HepG2 (cell line): ENCODE data around the gene GRAMD1A. TPM values are rescaled to one million over a fixed set of nuclear protein-coding genes. Genes with fewer than 3 reads are reported as not detected.

ENCODE experiments used
- AGO2 ChIP-seq: fragments of 200-400 bp; formaldehyde crosslinking; optimal IDR thresholded peaks from 2 replicates; pipeline ENCODE3; 2017; ENCODE audit warnings: mild to moderate bottlenecking, low read depth, low read length, moderate library complexity
- CCDC6 ChIP-seq: sonication (generic); formaldehyde crosslinking; IDR thresholded peaks from 2 replicates; pipeline ENCODE4 v1.8.1; 2022; ENCODE audit warnings: mild to moderate bottlenecking, missing genetic modification reagents, moderate library complexity
- FOXJ3 ChIP-seq: sonication (generic); formaldehyde crosslinking; IDR thresholded peaks from 2 replicates; pipeline ENCODE4 v1.4.0; 2020; ENCODE audit warnings: missing genetic modification reagents, mild to moderate bottlenecking, borderline replicate concordance
- GABPA ChIP-seq, 2 experiments: IDR thresholded peaks; 2 replicates each; pipeline ENCODE4 v1.6.1; 2011 to 2016; ENCODE audit warnings: low read depth in 2 of 2, low read length in 1 of 2, missing biosample characterization in 1 of 2, missing genetic modification characterization in 1 of 2
- HNRNPK ChIP-seq: fragments of 200-400 bp; formaldehyde crosslinking; IDR thresholded peaks from 2 replicates; pipeline ENCODE4 v1.6.1; 2018; ENCODE audit warnings: low read length, low read depth, moderate library complexity, mild to moderate bottlenecking; ENCODE audit not compliant: poor library complexity, severe bottlenecking
- PATZ1 ChIP-seq: sonication (generic); formaldehyde crosslinking; IDR thresholded peaks from 2 replicates; pipeline ENCODE4 v1.4.0; 2020; ENCODE audit warnings: missing genetic modification reagents
- RAD21 ChIP-seq: fragments of 450-650 bp; formaldehyde crosslinking; IDR thresholded peaks from 2 replicates; pipeline ENCODE4 v1.5.0; 2020; ENCODE audit warnings: mild to moderate bottlenecking
- RBFOX2 ChIP-seq: fragments of 200-400 bp; formaldehyde crosslinking; IDR thresholded peaks from 2 replicates; pipeline ENCODE4 v1.6.1; 2017; ENCODE audit warnings: low read depth, mild to moderate bottlenecking, low read length
- SAP130 ChIP-seq: IDR thresholded peaks from 2 replicates; pipeline ENCODE4 v1.6.1; 2016; ENCODE audit warnings: low read depth
- SUZ12 ChIP-seq: fragments of 150-350 bp; IDR thresholded peaks from 2 replicates; pipeline ENCODE4 v1.6.1; 2014; ENCODE audit warnings: low read depth, low read length
- ZFY ChIP-seq: sonication (generic); formaldehyde crosslinking; IDR thresholded peaks from 2 replicates; pipeline ENCODE4 v1.4.0; 2020; ENCODE audit warnings: missing genetic modification reagents
- ZGPAT ChIP-seq: IDR thresholded peaks from 2 replicates; pipeline ENCODE4 v1.6.1; 2016; ENCODE audit warnings: mild to moderate bottlenecking
- ZNF430 ChIP-seq: sonication (generic); formaldehyde crosslinking; IDR thresholded peaks from 2 replicates; pipeline ENCODE4 v1.9.0; 2021; ENCODE audit warnings: mild to moderate bottlenecking, missing genetic modification reagents
- ZNF605 ChIP-seq: sonication (generic); formaldehyde crosslinking; IDR thresholded peaks from 2 replicates; pipeline ENCODE4 v1.8.0; 2022; ENCODE audit warnings: mild to moderate bottlenecking, missing genetic modification reagents
- ZNF687 ChIP-seq: sonication (generic); formaldehyde crosslinking; IDR thresholded peaks from 2 replicates; pipeline ENCODE4 v1.5.1; 2020; ENCODE audit warnings: mild to moderate bottlenecking, missing genetic modification reagents, moderate library complexity
- ZNF709 ChIP-seq: sonication (generic); formaldehyde crosslinking; IDR thresholded peaks from 2 replicates; pipeline ENCODE4 v1.5.0; 2020; ENCODE audit warnings: mild to moderate bottlenecking, missing genetic modification reagents
- polyA plus RNA-seq, 8 experiments: library from polyadenylated mRNA; depleted of rRNA in 3 of 8; stranded (reverse) in 7 of 8; unstranded in 1 of 8; fragments of >200 nt; fragmentation: Illumina TruSeq in 4 of 8; extraction: Trizol in 4 of 8; gene quantifications; 2 replicates each; pipeline versions ENCODE4 v1.2.1 to v1.2.3, GENCODE V29; 2011 to 2016; ENCODE audit warnings: low read depth in 4 of 8, missing spikeins in 1 of 8, mixed read lengths in 1 of 8; ENCODE audit not compliant: insufficient read depth in 1 of 8
- total RNA-seq, 5 experiments: library from RNA; depleted of rRNA; stranded (reverse); fragments of >200 nt; fragmentation: Illumina TruSeq; extraction: Trizol; gene quantifications; 2 replicates each; pipeline ENCODE4 v1.2.3, GENCODE V29; 2016; ENCODE audit warnings: low read depth in 1 of 5

The GRAMD1A gene
- total and polyA plus RNA-seq, 2 of the 13 experiments (the other 11 are each of a cell fraction or from before 2014, with no cell fraction given): 14.7 to 181 TPM

GRCh38 chr19:35030257-35031071, 30.3 kb downstream of the GRAMD1A start, which contains the start of gene SCN1B (continued):
- peak; percentile 37; the same call in 1 of the 2 replicates for TF ChIP-seq ZNF687 (CRISPR knock-in tag)
- peak; percentile 8; the same call in 1 of the 2 replicates for TF ChIP-seq PATZ1 (CRISPR knock-in tag)
- TF ChIP-seq CCDC6 (CRISPR knock-in tag): no peak
- TF ChIP-seq ZNF709: no peak
- TF ChIP-seq SAP130 (CRISPR knock-in tag): 0 out of 2 replicates have a peak, but pooled peaks have one; percentile 30
- no peak for TF ChIP-seq FOXJ3 (CRISPR knock-in tag)
- TF ChIP-seq RAD21 (CRISPR knock-in tag): peak; percentile 13; the same call in 1 of the 2 replicates
- TF ChIP-seq HNRNPK: peak; percentile 55
- TF ChIP-seq SUZ12: no peak
- TF ChIP-seq ZNF430 (CRISPR knock-in tag): 0 out of 2 replicates have a peak, but pooled peaks have one; percentile 40
- TF ChIP-seq AGO2: peak; percentile 71
- peak; percentile 27; the same call in 1 of the 2 replicates for TF ChIP-seq ZFY (CRISPR knock-in tag)
- 0 out of 2 replicates have a peak, but pooled peaks have one; percentile 37 for TF ChIP-seq ZNF605 (CRISPR knock-in tag)
- peak; percentile 45; the same call in 1 of the 2 replicates for TF ChIP-seq RBFOX2
- TF ChIP-seq ZGPAT (CRISPR knock-in tag): 0 out of 2 replicates have a peak, but pooled peaks have one; percentile 1
- peak; percentile 61 for TF ChIP-seq GABPA (IDR thresholded peaks at IDR 0.05; ENCODE audit: low read depth, low read length)
- TF ChIP-seq GABPA (CRISPR knock-in tag; IDR thresholded peaks at IDR 0.05; ENCODE audit: low read depth): no peak
